Karpas-422 (cell line): ENCODE measurements around the gene LIX1L. TPM values are rescaled to one million over a fixed set of nuclear protein-coding genes. Genes with fewer than 3 reads are reported as not detected.

ENCODE experiments used
- DNase-seq: peaks from one replicate; pipeline ENCODE4 v3.0.0-alpha.2; 2015
- H2AFZ ChIP-seq: fragments of 200-600 bp; sonication (generic); 2 replicates; pipeline ENCODE4 v1.6.1; 2014; ENCODE audit warnings: antibody characterized with exemption, low read length, mixed read lengths
- H3K27ac ChIP-seq: fragments of 200-600 bp; sonication (generic); 2 replicates; pipeline ENCODE4 v1.5.1; 2014; ENCODE audit warnings: mild to moderate bottlenecking, low read length, moderate library complexity
- H3K27me3 ChIP-seq: fragments of 200-600 bp; sonication (generic); 2 replicates; pipeline ENCODE4 v1.6.1; 2014; ENCODE audit warnings: low read length, mixed read lengths
- H3K36me3 ChIP-seq: fragments of 200-600 bp; sonication (generic); 2 replicates; pipeline ENCODE4 v1.6.1; 2014; ENCODE audit warnings: low read length, mixed read lengths; ENCODE audit not compliant: insufficient read depth
- H3K4me1 ChIP-seq: fragments of 200-600 bp; sonication (generic); 2 replicates; pipeline ENCODE4 v1.6.1; 2014; ENCODE audit warnings: mild to moderate bottlenecking, low read length, mixed read lengths
- H3K4me2 ChIP-seq: fragments of 200-600 bp; sonication (generic); 2 replicates; pipeline ENCODE4 v1.6.1; 2014; ENCODE audit warnings: low read length, low read depth, mild to moderate bottlenecking; ENCODE audit not compliant: poor library complexity, severe bottlenecking
- H3K4me3 ChIP-seq: fragments of 200-600 bp; sonication (generic); 2 replicates; pipeline ENCODE4 v1.5.1; 2014; ENCODE audit warnings: mild to moderate bottlenecking, antibody characterized with exemption, low read length, mixed read lengths
- H3K79me2 ChIP-seq: fragments of 200-600 bp; sonication (generic); 2 replicates; pipeline ENCODE4 v1.6.1; 2014; ENCODE audit warnings: mild to moderate bottlenecking, low read length, mixed read lengths
- H3K9ac ChIP-seq: fragments of 200-600 bp; sonication (generic); 2 replicates; pipeline ENCODE4 v1.6.0; 2014; ENCODE audit warnings: low read length
- H3K9me2 ChIP-seq: fragments of 200-600 bp; sonication (generic), shearing (Covaris generic); replicated peaks from 2 replicates; pipeline ENCODE4 v1.6.0; 2014; ENCODE audit warnings: mild to moderate bottlenecking, low read length, moderate library complexity; ENCODE audit not compliant: insufficient read depth
- H3K9me3 ChIP-seq: fragments of 300-700, 200-600 bp; sonication (generic); 2 replicates; pipeline ENCODE4 v1.6.1; 2014; ENCODE audit warnings: low read length, mixed read lengths
- H4K20me1 ChIP-seq: fragments of 200-600 bp; sonication (generic); 2 replicates; pipeline ENCODE4 v1.6.1; 2014; ENCODE audit warnings: mild to moderate bottlenecking, antibody characterized with exemption, low read length, low read depth; ENCODE audit not compliant: insufficient read depth
- total RNA-seq: library from RNA; depleted of rRNA; stranded (reverse); fragments of >200 nt; shearing (Covaris generic); gene quantifications from 2 replicates; pipeline ENCODE4 v1.2.3, GENCODE V29; 2014; ENCODE audit warnings: low replicate concordance; rRNA removed

The LIX1L gene
- total RNA-seq, 1 experiment from 2014 or later = 49.4 TPM

DNA sequence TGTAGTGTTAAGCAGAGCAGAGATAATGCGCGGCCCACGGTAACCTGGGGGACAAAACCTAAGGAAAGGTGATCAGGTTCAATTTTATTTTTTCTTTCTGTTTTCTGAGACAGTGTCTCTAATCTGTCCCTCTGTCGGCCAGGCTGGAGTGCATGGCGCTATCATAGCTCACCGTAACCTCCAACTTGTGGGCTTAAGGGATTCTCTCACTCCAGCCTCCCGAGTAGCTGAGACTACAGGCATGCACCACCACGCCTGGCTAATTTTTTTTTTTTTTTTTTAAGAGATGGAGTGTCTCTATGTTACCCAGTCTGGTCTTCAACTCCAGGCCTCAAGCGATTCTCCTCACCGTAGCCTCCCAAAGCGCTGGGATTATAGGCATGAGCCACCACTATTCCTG lies 71.4 kb downstream of the LIX1L start:
- peak overlapping the region; percentile 68 for H3K4me2 ChIP-seq
- no peaks in the 10 kb centered on the region for H3K27me3 ChIP-seq
- no peak overlapping the region for H3K9ac ChIP-seq
- H4K20me1 ChIP-seq = no peaks in the 10 kb centered on the region
- H2AFZ ChIP-seq = 0 out of 2 replicates have a peak overlapping the region, but pooled peaks have one; percentile 92
- H3K36me3 ChIP-seq = no peaks in the 10 kb centered on the region
- no peaks in the 10 kb centered on the region for H3K9me2 ChIP-seq
- peaks cover 16% of the 10 kb centered on the region for H3K4me1 ChIP-seq
- peak overlapping the region; percentile 76; the same call in 1 of the 2 replicates for H3K4me3 ChIP-seq
- no peaks in the 10 kb centered on the region for H3K79me2 ChIP-seq
- no peak overlapping the region for H3K27ac ChIP-seq
- no peak for DNase-seq
- no peaks in the 10 kb centered on the region for H3K9me3 ChIP-seq

DNA sequence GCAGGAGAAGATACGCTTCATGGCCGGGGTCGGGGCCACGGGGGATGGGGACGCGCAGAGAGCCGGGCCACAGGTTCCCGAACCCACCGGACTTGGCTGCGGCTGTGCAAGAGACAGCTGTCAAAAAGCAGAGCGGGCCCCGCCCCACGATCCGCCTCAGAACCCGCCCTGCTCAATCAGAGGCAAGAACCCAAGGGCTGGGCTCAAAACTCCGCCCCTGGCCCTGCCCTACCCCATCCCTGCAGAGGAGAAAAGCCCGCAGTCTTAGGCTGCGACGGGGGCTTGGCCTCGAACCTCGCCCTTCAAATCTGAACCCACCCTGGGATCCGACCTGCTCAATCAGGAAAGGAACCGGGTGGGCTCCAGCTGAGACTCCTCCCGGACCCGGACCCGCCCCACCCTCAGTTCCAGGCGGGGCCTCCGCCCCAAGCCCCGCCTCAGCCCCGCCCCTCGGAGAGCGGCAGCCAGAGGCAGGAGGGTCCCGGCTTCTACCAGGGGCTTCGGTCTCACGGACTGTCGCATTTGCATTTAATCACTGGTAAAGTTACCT lies 72.0 kb downstream of the LIX1L start, which contains the start of gene ANKRD35:
ANKRD35 (minus strand) TSS at position 129 of the 550 bp plus-strand sequence; CDS start at position 21, 108 bp downstream.
- Histone ChIP-seq H3K27me3 (no peaks in the 10 kb centered on the region), H3K79me2 (no peaks in the 10 kb centered on the region), H3K4me3 (peak within 1 kb of the TSS; percentile 76), H3K4me2 (peak within 1 kb of the TSS; percentile 68), H3K9me3 (no peaks in the 10 kb centered on the region), H3K4me1 (peaks cover 16% of the 10 kb centered on the region), H3K36me3 (no peaks in the 10 kb centered on the region), H2AFZ (peak within 1 kb of the TSS; percentile 92), H3K9ac (peak within 1 kb of the TSS; percentile 39; the same call in 1 of the 2 replicates), H3K9me2 (no peaks in the 10 kb centered on the region), H3K27ac (no peak within 1 kb of the TSS), H4K20me1 (no peaks in the 10 kb centered on the region)
- DNase-seq = peak; percentile 93

GRCh38 chr1:145884675-145885074 lies 73.1 kb downstream of the LIX1L start:
- no peaks in the 10 kb centered on the region for H3K79me2 ChIP-seq
- no peak overlapping the region for H3K9ac ChIP-seq
- H3K4me3 ChIP-seq = no peak overlapping the region
- H3K27me3 ChIP-seq = no peaks in the 10 kb centered on the region
- peaks cover 16% of the 10 kb centered on the region for H3K4me1 ChIP-seq
- H3K36me3 ChIP-seq = no peaks in the 10 kb centered on the region
- H3K9me3 ChIP-seq = no peaks in the 10 kb centered on the region
- no peaks in the 10 kb centered on the region for H4K20me1 ChIP-seq
- H3K4me2 ChIP-seq = no peak overlapping the region
- DNase-seq = no peak
- H2AFZ ChIP-seq = no peak overlapping the region
- H3K9me2 ChIP-seq = no peaks in the 10 kb centered on the region
- no peak overlapping the region for H3K27ac ChIP-seq

Other genes with a start within 250 kb of the LIX1L start
- gene CD160, start 238.5 kb downstream of the LIX1L start, total RNA-seq = not detected in 2 replicates
- gene RNF115, start 133.9 kb downstream of the LIX1L start, total RNA-seq = 14.2 and 21.8 TPM in 2 replicates
- 33.4 and 57.7 TPM in 2 replicates for gene POLR3C, start 133.8 kb downstream of the LIX1L start, total RNA-seq
- 2.9 and 8.3 TPM in 2 replicates for gene NUDT17, start 112.4 kb downstream of the LIX1L start, total RNA-seq
- 13.5 and 16.8 TPM in 2 replicates for gene PIAS3, start 98.9 kb downstream of the LIX1L start, total RNA-seq
- gene ANKRD35, start 72.2 kb downstream of the LIX1L start, total RNA-seq = 0.11 TPM in 1 of 2 replicates, not detected in the other
- 1.4 and 1.5 TPM in 2 replicates for gene ITGA10, start 48.0 kb downstream of the LIX1L start, total RNA-seq
- gene PEX11B, start 39.3 kb downstream of the LIX1L start, total RNA-seq = 35.7 and 51.7 TPM in 2 replicates
- gene RBM8A, start 30.5 kb downstream of the LIX1L start, total RNA-seq = 130 and 214 TPM in 2 replicates
- gene ANKRD34A, start 6.6 kb upstream of the LIX1L start, total RNA-seq = 9.0 and 21.5 TPM in 2 replicates
- gene POLR3GL, start 6.7 kb upstream of the LIX1L start, total RNA-seq = 34.7 and 42.3 TPM in 2 replicates
- 130 and 269 TPM in 2 replicates for gene TXNIP, start 38.6 kb upstream of the LIX1L start, total RNA-seq
- gene HJV, start 63.7 kb upstream of the LIX1L start, total RNA-seq = not detected in 2 replicates
- gene NBPF10, start 186.8 kb upstream of the LIX1L start, total RNA-seq = under 0.01 and 0.15 TPM in 2 replicates